PC-9 (cell line): Measurements from ENCODE around the gene LBHD2. TPM values are rescaled to one million over a fixed set of nuclear protein-coding genes. Genes with fewer than 3 reads are reported as not detected.

ENCODE experiments used
- BruUV-seq: library from RNA; stranded (reverse); fragments of 400-500 nt; replicated peaks from 2 replicates; lab custom pipeline; 2021; lab: Mats Ljungman, UMichigan
- CTCF ChIA-PET: fragments of 300-600 bp; sonication (Branson Sonifier 250); formaldehyde crosslinking; loops from one replicate; lab custom pipeline; 2022; ENCODE audit warnings: antibody characterized with exemption; lab: Charles Lee
- POLR2A ChIA-PET: fragments of 300-600 bp; sonication (Branson Sonifier 250); formaldehyde crosslinking; loops from one replicate; lab custom pipeline; 2022; ENCODE audit warnings: antibody characterized with exemption; ENCODE audit not compliant: unreplicated experiment; lab: Charles Lee
- DNase-seq, 2 experiments: peaks; one replicate each; pipeline versions ENCODE4 v3.0.0 to v3.0.0-alpha.2; 2015 to 2022; ENCODE audit warnings: mixed read lengths in 1 of 2
- H2AFZ ChIP-seq: fragments of 200-600 bp; sonication (generic); 2 replicates; pipeline ENCODE4 v1.8.1; 2017; ENCODE audit warnings: antibody characterized with exemption
- H3F3A ChIP-seq: fragments of 200-600 bp; sonication (generic); 2 replicates; pipeline ENCODE4 v1.8.1; 2017; ENCODE audit warnings: antibody characterized with exemption, mild to moderate bottlenecking, low read depth; ENCODE audit not compliant: insufficient read depth
- H3K27ac ChIP-seq: fragments of 200-600 bp; sonication (generic); 2 replicates; pipeline ENCODE4 v1.6.1; 2016; ENCODE audit warnings: mixed run types
- H3K27me3 ChIP-seq: fragments of 200-600 bp; sonication (generic); 2 replicates; pipeline ENCODE4 v1.6.1; 2016; ENCODE audit warnings: low read depth, mixed run types; ENCODE audit not compliant: insufficient read depth
- H3K36me3 ChIP-seq: fragments of 200-600 bp; sonication (generic); 2 replicates; pipeline ENCODE4 v1.6.1; 2016; ENCODE audit warnings: low read depth, mixed run types
- H3K4me1 ChIP-seq: fragments of 200-600 bp; sonication (generic); replicated peaks from 2 replicates; pipeline ENCODE4 v1.6.1; 2016; ENCODE audit warnings: mixed run types; ENCODE audit not compliant: insufficient read depth
- H3K4me2 ChIP-seq: fragments of 200-600 bp; sonication (generic); 2 replicates; pipeline ENCODE4 v1.6.1; 2017; ENCODE audit warnings: mixed run types
- H3K4me3 ChIP-seq: fragments of 200-600 bp; sonication (generic); 2 replicates; pipeline ENCODE4 v1.6.1; 2016; ENCODE audit warnings: mixed run types
- H3K79me2 ChIP-seq: fragments of 200-600 bp; sonication (generic); 2 replicates; pipeline ENCODE4 v1.6.1; 2017; ENCODE audit warnings: low read depth, mixed run types
- H3K9me2 ChIP-seq: fragments of 200-600 bp; sonication (generic); 2 replicates; pipeline ENCODE4 v1.8.1; 2017; ENCODE audit warnings: mild to moderate bottlenecking; ENCODE audit not compliant: insufficient read depth
- H3K9me3 ChIP-seq: fragments of 200-600 bp; sonication (generic); 2 replicates; pipeline ENCODE4 v1.8.1; 2016; ENCODE audit warnings: low read depth; ENCODE audit not compliant: insufficient read depth
- H4K20me1 ChIP-seq: fragments of 200-600 bp; sonication (generic); 2 replicates; pipeline ENCODE4 v1.8.1; 2017; ENCODE audit not compliant: insufficient read depth
- EZH2 ChIP-seq: fragments of 200-600 bp; sonication (generic); IDR thresholded peaks from 2 replicates; pipeline ENCODE4 v1.8.0; 2017; ENCODE audit warnings: antibody characterized with exemption, low read depth
- intact Hi-C: fragments of 100-400 bp; cut with micrococcal nuclease; formaldehyde crosslinking; loops from one replicate; pipeline ENCODE4 v1.10.0; 2022; ENCODE audit not compliant: unreplicated experiment
- total RNA-seq: library from RNA; stranded (reverse); gene quantifications from 2 replicates; pipeline ENCODE4 v1.2.3, GENCODE V29; 2021
- TF ChIP-seq, protein P1 (sequence below): fragments of 200-600 bp; sonication (generic); conservative IDR thresholded peaks from 2 replicates; pipeline ENCODE4 v1.6.1; 2017; ENCODE audit warnings: mixed run types, antibody characterized with exemption, mild to moderate bottlenecking, moderate library complexity

Gene LBHD2
- total RNA-seq, 1 experiment from 2014 or later: 0.52 TPM

DNA sequence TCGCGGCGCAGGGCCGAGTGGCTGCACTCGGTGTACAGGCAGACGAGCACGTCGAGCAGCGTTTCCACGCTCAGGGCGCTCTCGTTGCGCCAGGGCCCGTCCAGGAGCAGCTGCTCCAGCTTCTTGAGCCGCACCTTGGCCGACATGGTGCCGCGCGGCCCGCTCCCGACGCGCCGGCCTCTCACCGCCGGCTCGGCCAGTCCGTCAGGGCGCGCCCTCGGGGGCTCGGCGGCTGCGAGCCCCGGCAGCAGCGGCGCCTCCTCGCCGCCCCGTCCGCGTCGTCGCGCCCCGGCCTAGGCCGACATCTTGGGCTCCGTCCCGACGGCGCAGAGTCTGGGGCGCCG is 27.0 kb upstream of the LBHD2 start:
- peaks cover 84% of the 10 kb centered on the region for H3K79me2 ChIP-seq
- peaks cover 16% of the 10 kb centered on the region; the same call in 1 of the 2 replicates for H3K36me3 ChIP-seq
- no peak for DNase-seq
- H3F3A ChIP-seq: peaks cover 38% of the 10 kb centered on the region
- H3K27me3 ChIP-seq: no peaks in the 10 kb centered on the region
- peak overlapping the region; percentile 48 for H3K27ac ChIP-seq
- BruUV-seq: no TSS peak
- H4K20me1 ChIP-seq: peaks cover 37% of the 10 kb centered on the region
- POLR2A ChIA-PET: interaction anchor here (0.5 to 0.9 kb wide), 5 partner anchors 30 to 532 kb away, joined by 3 to 5 read pairs (median 3); no protein-coding TSS in a partner anchor
- peak overlapping the region; percentile 98 for H3K4me2 ChIP-seq
- H3K4me3 ChIP-seq: peak overlapping the region; percentile 86
- H3K9me2 ChIP-seq: no peaks in the 10 kb centered on the region
- CTCF ChIA-PET: interaction anchor here (0.6 to 1.0 kb wide), 3 partner anchors 9 to 104 kb away, joined by 3 to 17 read pairs (median 3); no protein-coding TSS in a partner anchor
- H3K9me3 ChIP-seq: no peaks in the 10 kb centered on the region
- peak overlapping the region; percentile 80 for H2AFZ ChIP-seq
- intact Hi-C loops: loop anchor here (1.0 to 2.0 kb wide), 4 partner anchors 10 to 64 kb away; no protein-coding TSS in a partner anchor
- no peak for TF ChIP-seq EZH2
- TF ChIP-seq, protein P1, sequence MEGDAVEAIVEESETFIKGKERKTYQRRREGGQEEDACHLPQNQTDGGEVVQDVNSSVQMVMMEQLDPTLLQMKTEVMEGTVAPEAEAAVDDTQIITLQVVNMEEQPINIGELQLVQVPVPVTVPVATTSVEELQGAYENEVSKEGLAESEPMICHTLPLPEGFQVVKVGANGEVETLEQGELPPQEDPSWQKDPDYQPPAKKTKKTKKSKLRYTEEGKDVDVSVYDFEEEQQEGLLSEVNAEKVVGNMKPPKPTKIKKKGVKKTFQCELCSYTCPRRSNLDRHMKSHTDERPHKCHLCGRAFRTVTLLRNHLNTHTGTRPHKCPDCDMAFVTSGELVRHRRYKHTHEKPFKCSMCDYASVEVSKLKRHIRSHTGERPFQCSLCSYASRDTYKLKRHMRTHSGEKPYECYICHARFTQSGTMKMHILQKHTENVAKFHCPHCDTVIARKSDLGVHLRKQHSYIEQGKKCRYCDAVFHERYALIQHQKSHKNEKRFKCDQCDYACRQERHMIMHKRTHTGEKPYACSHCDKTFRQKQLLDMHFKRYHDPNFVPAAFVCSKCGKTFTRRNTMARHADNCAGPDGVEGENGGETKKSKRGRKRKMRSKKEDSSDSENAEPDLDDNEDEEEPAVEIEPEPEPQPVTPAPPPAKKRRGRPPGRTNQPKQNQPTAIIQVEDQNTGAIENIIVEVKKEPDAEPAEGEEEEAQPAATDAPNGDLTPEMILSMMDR: no peak
- H3K4me1 ChIP-seq: peaks cover 44% of the 10 kb centered on the region

DNA sequence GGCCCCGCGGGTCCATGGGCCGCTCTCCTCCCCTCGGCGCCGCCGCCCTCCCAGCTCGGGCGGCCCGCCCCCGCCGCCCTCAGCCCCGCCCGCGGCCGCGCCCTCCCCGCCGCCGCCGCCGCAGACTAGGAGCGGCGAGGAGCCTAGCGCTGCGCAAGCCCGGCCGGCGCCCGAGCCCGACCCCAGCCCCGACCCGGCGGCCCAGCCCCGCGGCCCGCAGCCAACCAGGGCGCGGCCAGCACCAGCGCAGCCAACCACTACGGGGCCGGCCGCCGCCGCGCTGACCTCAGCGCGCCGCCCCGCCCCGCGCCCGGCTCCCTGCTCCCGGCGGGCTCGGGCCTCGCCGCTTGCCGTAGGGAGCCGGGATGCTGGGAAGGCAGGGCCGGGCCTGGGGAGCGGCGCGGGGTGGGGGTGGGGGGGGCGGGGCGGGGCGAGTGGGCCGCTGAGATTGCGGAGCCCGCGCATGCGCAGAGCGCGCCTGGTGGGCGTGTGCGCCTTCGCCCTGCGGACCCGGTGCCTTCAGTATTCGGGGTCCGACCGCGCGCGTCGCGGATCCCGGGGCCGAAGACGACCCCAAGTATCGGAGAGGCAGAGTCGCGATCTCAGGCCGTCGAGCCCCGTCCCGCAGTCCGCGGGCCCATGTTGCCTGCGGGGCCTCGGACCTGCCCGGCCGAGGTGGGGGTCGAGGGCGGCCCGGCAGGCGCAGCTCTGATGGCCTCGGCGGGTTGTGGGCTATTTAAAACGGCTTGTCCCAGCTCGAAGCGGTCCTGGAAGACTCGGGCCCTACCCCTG is 26.4 kb upstream of the LBHD2 start, which contains the start of gene CDC42BPB:
TSS of gene CDC42BPB (minus strand) at position 178 of the 792 bp plus-strand sequence. CDS start 376 bp downstream, outside the sequence.
- peak; percentile 82 to 100 for DNase-seq

More for the DNA sequence above, 26.4 kb upstream of the LBHD2 start, which contains the start of gene CDC42BPB:
- H3F3A ChIP-seq: peaks cover 40% of the 10 kb centered on the region
- H3K27ac ChIP-seq: peak within 1 kb of the TSS; percentile 48
- peak within 1 kb of the TSS; percentile 98 for H3K4me2 ChIP-seq
- TF ChIP-seq, protein P1: no peak
- TF ChIP-seq EZH2: no peak
- peaks cover 78% of the 10 kb centered on the region for H3K79me2 ChIP-seq
- BruUV-seq: no TSS peak
- H3K36me3 ChIP-seq: peaks cover 16% of the 10 kb centered on the region; the same call in 1 of the 2 replicates
- H3K9me2 ChIP-seq: no peaks in the 10 kb centered on the region
- no peaks in the 10 kb centered on the region for H3K27me3 ChIP-seq
- peak within 1 kb of the TSS; percentile 96 for H3K4me3 ChIP-seq
- H3K4me1 ChIP-seq: peaks cover 44% of the 10 kb centered on the region
- ChIA-PET CTCF (interaction anchor here (0.6 to 1.0 kb wide), 2 partner anchors 64 to 103 kb away, joined by 3 read pairs; no protein-coding TSS in a partner anchor), POLR2A (interaction anchor here (0.5 to 0.6 kb wide), 2 partner anchors 399 to 533 kb away, joined by 3 read pairs; no protein-coding TSS in a partner anchor)
- intact Hi-C loops: loop anchor here (1.0 to 2.0 kb wide), 4 partner anchors 10 to 64 kb away; no protein-coding TSS in a partner anchor
- peak within 1 kb of the TSS; percentile 99 for H2AFZ ChIP-seq
- H4K20me1 ChIP-seq: peaks cover 31% of the 10 kb centered on the region
- no peaks in the 10 kb centered on the region for H3K9me3 ChIP-seq
